ENCODE measurements around the gene ELMO1.

GRCh38 chr7:37346761-37347160, 101.9 kb downstream of the ELMO1 start:
- no peak for TF ChIP-seq EP300 (IDR thresholded peaks at IDR 0.05)
- no peak for TF ChIP-seq CTCF (IDR thresholded peaks at IDR 0.05)
- no peak for TF ChIP-seq POLR2A (IDR thresholded peaks at IDR 0.05; ENCODE audit: low read depth)
